Measurements from ENCODE around the gene MMRN2. TPM values are rescaled to one million over a fixed set of nuclear protein-coding genes. Genes with fewer than 3 reads are reported as not detected.

Gene MMRN2
- total RNA-seq, 6 experiments from 2014 or later: 0.66 to 1.5 (median 1.2) TPM

GRCh38 chr10:86900955-86901354, 56.5 kb downstream of the MMRN2 start:
- H3K27me3 Mint-ChIP-seq (ENCODE audit: insufficient read depth): no peaks in the 10 kb centered on the region
- H3K36me3 Mint-ChIP-seq (ENCODE audit: low read depth): peaks cover 21% of the 10 kb centered on the region
- H3K9me3 Mint-ChIP-seq: 0 out of 2 replicates have a peak, but pooled peaks cover 2% of the 10 kb centered on the region
- peak overlapping the region; percentile 29; the same call in 1 of the 2 replicates for H3K27ac Mint-ChIP-seq
- H3K4me3 Mint-ChIP-seq: no peak overlapping the region
- TF ChIP-seq CTCF (IDR thresholded peaks at IDR 0.05): no peak
- peaks cover 10% of the 10 kb centered on the region for H3K4me1 Mint-ChIP-seq (ENCODE audit: low read depth)
- DNase-seq: peak; percentile 47

GRCh38 chr10:86899670-86900276, 57.6 kb downstream of the MMRN2 start:
- TF ChIP-seq CTCF (IDR thresholded peaks at IDR 0.05): peak; percentile 87
- Mint-ChIP-seq H3K4me3 (no peak overlapping the region), H3K27me3 (ENCODE audit: insufficient read depth) (no peaks in the 10 kb centered on the region), H3K27ac (no peak overlapping the region), H3K9me3 (no peaks in the 10 kb centered on the region), H3K4me1 (ENCODE audit: low read depth) (peaks cover 10% of the 10 kb centered on the region), H3K36me3 (ENCODE audit: low read depth) (peaks cover 12% of the 10 kb centered on the region)
- DNase-seq: peak; percentile 56

- no peak overlapping the region for H3K4me3 Mint-ChIP-seq
- DNase-seq: no peak
- no peaks in the 10 kb centered on the region for H3K27me3 Mint-ChIP-seq (ENCODE audit: insufficient read depth)
- H3K36me3 Mint-ChIP-seq (ENCODE audit: low read depth): peaks cover 7% of the 10 kb centered on the region
- no peak for TF ChIP-seq CTCF (IDR thresholded peaks at IDR 0.05)
- peak overlapping the region; percentile 19; the same call in 1 of the 2 replicates for H3K27ac Mint-ChIP-seq
- H3K4me1 Mint-ChIP-seq (ENCODE audit: low read depth): peaks cover 10% of the 10 kb centered on the region
- H3K9me3 Mint-ChIP-seq: no peaks in the 10 kb centered on the region
Observed at GRCh38 chr10:86899132-86899531, 58.3 kb downstream of the MMRN2 start.

- H3K4me3 Mint-ChIP-seq: no peak overlapping the region
- H3K4me1 Mint-ChIP-seq (ENCODE audit: low read depth): peaks cover 10% of the 10 kb centered on the region
- DNase-seq: no peak
- H3K9me3 Mint-ChIP-seq: no peaks in the 10 kb centered on the region
- H3K36me3 Mint-ChIP-seq (ENCODE audit: low read depth): peaks cover 10% of the 10 kb centered on the region; the same call in 1 of the 2 replicates
- no peak overlapping the region for H3K27ac Mint-ChIP-seq
- no peaks in the 10 kb centered on the region for H3K27me3 Mint-ChIP-seq (ENCODE audit: insufficient read depth)
- no peak for TF ChIP-seq CTCF (IDR thresholded peaks at IDR 0.05)
Observed at GRCh38 chr10:86898511-86898910, 58.9 kb downstream of the MMRN2 start.

GRCh38 chr10:86889997-86890396, 67.4 kb downstream of the MMRN2 start:
- Mint-ChIP-seq H3K27me3 (ENCODE audit: insufficient read depth) (no peaks in the 10 kb centered on the region; the same call in 1 of the 2 replicates), H3K27ac (no peak overlapping the region), H3K9me3 (no peaks in the 10 kb centered on the region), H3K4me3 (no peak overlapping the region), H3K36me3 (ENCODE audit: low read depth) (peaks cover 17% of the 10 kb centered on the region; the same call in 1 of the 2 replicates), H3K4me1 (ENCODE audit: low read depth) (peaks cover 15% of the 10 kb centered on the region)
- DNase-seq: no peak
- TF ChIP-seq CTCF (IDR thresholded peaks at IDR 0.05): no peak

Measured in HFFc6 (cell line).